Fibroblast of villous mesenchyme (primary cell): ENCODE results near the gene SLC39A9. TPM values are rescaled to one million over a fixed set of nuclear protein-coding genes. Genes with fewer than 3 reads are reported as not detected.
A peak's percentile ranks its signal among the peaks of the same experiment; 100 is the strongest.
"Not testable (repeated sequence)": the region's sequence is repeated elsewhere in the genome, so short reads cannot be mapped to it uniquely, and the experiment has no call there.

Experiments
- DNase-seq: peaks from one replicate; pipeline ENCODE4 v3.0.0-alpha.2; 2010; ENCODE audit warnings: low read depth
- H3K4me3 ChIP-seq: 2 replicates; pipeline ENCODE4 v1.5.1; 2011; ENCODE audit warnings: low read depth, mild to moderate bottlenecking, low read length
- CTCF ChIP-seq: IDR thresholded peaks from 2 replicates; pipeline ENCODE4 v1.5.1; 2012; ENCODE audit warnings: low read depth, mild to moderate bottlenecking, low read length; ENCODE audit not compliant: insufficient read depth
- total RNA-seq: library from RNA; depleted of rRNA; stranded (reverse); fragments of >200 nt; gene quantifications from 2 replicates; pipeline ENCODE4 v1.2.3, GENCODE V29; 2012

The SLC39A9 gene
- total RNA-seq, 1 donor, result 159 TPM

GRCh38 chr14:69413483-69413882, 15.0 kb downstream of the SLC39A9 start:
- TF ChIP-seq CTCF, result no peak
- DNase-seq, result no peak
- H3K4me3 ChIP-seq, result no peak overlapping the region

- not testable (repeated sequence) for DNase-seq, H3K4me3 ChIP-seq
These were observed 17.6 kb downstream of the SLC39A9 start for GRCh38 chr14:69416087-69416486.

GRCh38 chr14:69423279-69423678, 24.8 kb downstream of the SLC39A9 start:
- no peak overlapping the region for H3K4me3 ChIP-seq
- no peak for DNase-seq
- no peak for TF ChIP-seq CTCF

- TF ChIP-seq CTCF, result no peak
- H3K4me3 ChIP-seq, result no peak overlapping the region
- DNase-seq, result peak; percentile 39
These were observed 25.8 kb downstream of the SLC39A9 start for GRCh38 chr14:69424149-69424923.

GRCh38 chr14:69427596-69427995, 29.1 kb downstream of the SLC39A9 start:
- DNase-seq, result no peak
- no peak for TF ChIP-seq CTCF
- H3K4me3 ChIP-seq, result no peak overlapping the region

GRCh38 chr14:69428289-69428998, 30.0 kb downstream of the SLC39A9 start:
- TF ChIP-seq CTCF, result no peak
- DNase-seq, result no peak
- no peak overlapping the region for H3K4me3 ChIP-seq

GRCh38 chr14:69429643-69430042, 31.2 kb downstream of the SLC39A9 start:
- TF ChIP-seq CTCF, result no peak
- H3K4me3 ChIP-seq, result no peak overlapping the region
- DNase-seq, result no peak
